GM12873 (cell line): ENCODE measurements around the gene MAN2B1.

ENCODE experiments used
- TF ChIP-seq, protein P1 (sequence below): IDR thresholded peaks from 2 replicates; pipeline ENCODE4 v1.5.1; 2012; ENCODE audit warnings: low read depth, mild to moderate bottlenecking, moderate library complexity, low read length, control low read depth; ENCODE audit not compliant: insufficient read depth; ENCODE audit errors: missing control alignments

Gene MAN2B1

GRCh38 chr19:12648088-12648487 is 18.5 kb downstream of the MAN2B1 start:
- TF ChIP-seq, protein P1, sequence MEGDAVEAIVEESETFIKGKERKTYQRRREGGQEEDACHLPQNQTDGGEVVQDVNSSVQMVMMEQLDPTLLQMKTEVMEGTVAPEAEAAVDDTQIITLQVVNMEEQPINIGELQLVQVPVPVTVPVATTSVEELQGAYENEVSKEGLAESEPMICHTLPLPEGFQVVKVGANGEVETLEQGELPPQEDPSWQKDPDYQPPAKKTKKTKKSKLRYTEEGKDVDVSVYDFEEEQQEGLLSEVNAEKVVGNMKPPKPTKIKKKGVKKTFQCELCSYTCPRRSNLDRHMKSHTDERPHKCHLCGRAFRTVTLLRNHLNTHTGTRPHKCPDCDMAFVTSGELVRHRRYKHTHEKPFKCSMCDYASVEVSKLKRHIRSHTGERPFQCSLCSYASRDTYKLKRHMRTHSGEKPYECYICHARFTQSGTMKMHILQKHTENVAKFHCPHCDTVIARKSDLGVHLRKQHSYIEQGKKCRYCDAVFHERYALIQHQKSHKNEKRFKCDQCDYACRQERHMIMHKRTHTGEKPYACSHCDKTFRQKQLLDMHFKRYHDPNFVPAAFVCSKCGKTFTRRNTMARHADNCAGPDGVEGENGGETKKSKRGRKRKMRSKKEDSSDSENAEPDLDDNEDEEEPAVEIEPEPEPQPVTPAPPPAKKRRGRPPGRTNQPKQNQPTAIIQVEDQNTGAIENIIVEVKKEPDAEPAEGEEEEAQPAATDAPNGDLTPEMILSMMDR = no peak

DNA sequence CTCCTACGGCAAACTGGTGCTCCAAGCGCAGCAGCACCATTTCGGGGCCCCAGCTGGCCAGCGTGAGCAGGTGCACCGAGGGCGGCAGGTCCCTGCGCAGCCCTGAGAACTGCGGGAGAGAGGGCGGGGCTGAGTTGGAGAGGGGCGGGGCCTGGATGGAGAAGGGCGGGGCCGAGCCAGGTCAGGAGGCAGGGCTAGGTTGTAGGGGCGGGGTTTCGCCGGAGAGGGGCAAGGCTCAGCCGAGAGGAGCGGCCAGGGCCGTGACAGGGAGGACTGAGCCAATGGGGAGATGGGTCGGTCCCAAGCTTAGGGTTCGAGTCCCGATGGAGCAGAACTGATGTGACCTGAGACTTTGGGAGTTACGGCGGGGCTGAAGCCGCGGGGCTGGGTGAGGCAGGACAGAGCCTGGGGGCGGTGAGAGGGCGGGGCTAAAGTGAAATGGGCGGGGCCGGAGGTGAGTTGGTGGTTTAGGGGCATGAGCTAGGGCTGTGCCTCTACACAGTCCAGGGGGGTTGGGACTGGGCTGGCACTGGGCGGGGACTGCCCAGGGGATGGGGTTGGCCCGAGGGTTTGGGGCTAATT is 19.0 kb downstream of the MAN2B1 start:
- TF ChIP-seq, protein P1 = no peak

DNA sequence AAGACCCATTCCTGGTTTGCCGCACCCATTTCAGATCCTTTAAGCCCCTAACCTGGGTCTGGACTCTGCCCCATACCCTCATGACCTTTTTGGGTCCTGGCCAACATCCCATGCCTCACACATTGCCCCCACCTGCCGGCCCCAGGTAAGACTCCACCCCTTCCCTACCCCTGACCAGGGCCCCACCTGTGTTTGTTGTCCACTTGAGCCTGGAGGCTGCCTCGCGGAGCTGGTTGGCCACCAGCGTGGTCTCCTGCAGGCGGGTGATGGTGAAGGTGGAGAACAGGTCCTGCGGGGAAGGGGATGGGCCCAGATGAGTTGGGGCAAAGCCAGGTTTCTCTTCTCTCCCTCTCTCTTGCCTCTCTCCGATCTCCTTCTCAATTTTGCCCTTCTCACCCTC is 19.5 kb downstream of the MAN2B1 start:
- TF ChIP-seq, protein P1 = no peak

GRCh38 chr19:12646551-12646950 is 20.0 kb downstream of the MAN2B1 start:
- TF ChIP-seq, protein P1 = no peak

DNA sequence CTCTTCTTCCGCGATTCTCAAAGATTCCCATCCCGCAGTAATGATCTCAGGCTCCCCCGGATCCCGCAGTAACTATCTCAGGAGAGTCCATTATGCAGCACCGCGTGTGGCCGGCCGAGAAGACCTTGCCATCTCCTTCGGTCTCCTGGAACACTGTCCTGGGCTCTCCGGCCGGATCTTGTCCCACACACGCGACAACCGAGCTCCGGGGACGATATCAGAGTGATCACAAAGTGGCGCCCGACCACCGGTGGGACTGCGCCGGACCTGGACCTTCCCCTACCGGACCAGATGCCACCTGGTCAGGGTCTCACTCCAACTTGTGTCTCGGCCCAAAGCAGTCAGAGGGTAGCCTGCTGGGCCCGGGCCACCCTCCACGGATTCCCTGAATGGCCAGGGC is 24.0 kb downstream of the MAN2B1 start:
- TF ChIP-seq, protein P1 = no peak

- TF ChIP-seq, protein P1 = no peak
Observed at GRCh38 chr19:12641456-12641855, 25.1 kb downstream of the MAN2B1 start.

DNA sequence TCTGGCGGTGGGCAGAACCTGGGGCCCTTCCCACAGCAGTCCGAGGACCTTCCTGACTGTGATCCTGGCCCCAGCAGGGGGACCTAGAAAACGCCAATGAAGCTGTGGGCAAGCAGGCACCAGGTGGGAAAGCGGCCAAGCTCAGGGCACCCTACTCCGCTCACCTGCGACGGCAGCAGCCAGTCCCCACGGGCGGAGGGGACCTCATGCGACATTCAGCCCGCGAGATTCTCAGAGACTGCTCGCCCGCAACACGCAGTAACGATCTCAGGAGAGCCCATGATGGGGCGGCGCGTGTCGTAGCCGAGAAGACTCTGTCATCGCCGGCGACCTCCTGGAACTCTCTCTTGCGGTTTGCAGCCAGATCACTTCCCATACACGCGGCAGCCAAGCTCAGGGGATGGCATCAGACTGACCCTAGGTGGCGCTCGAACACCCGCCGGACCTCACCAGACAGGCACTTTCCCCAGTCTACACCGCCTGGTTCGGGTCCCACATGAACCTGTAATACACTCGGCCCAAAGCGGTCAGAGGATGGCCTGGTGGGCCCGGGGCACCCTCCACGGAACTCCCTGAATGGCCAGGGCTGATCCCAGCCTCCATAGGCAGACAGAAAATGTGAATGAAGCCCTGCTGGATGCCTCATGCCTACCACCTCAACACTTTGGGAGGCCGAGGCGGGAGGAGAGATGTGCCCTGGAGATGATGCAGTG is 26.5 kb downstream of the MAN2B1 start:
- TF ChIP-seq, protein P1 = peak; percentile 87
